Muscle of arm (tissue), 12 donors: ENCODE measurements around the gene FIBCD1. TPM values are rescaled to one million over a fixed set of nuclear protein-coding genes. Genes with fewer than 3 reads are reported as not detected.
A peak's percentile ranks its signal among the peaks of the same experiment; 100 is the strongest.

Experiments
- DNase-seq: peaks from one replicate; pipeline ENCODE4 v3.0.0-alpha.2; 2013
- polyA plus RNA-seq, 12 donors: library from polyadenylated mRNA; unstranded; fragments of 120-200 nt; gene quantifications; one replicate each; pipeline ENCODE4 v1.2.1, GENCODE V29; 2013; ENCODE audit not compliant: insufficient read length in 12 of 12

FIBCD1 gene
- polyA plus RNA-seq, 12 donors: 0.12 to 3.3 (median 0.26) TPM; not detected in 8

- DNase-seq: no peak
These were observed 77.5 kb downstream of the FIBCD1 start for GRCh38 chr9:130861372-130862180.

GRCh38 chr9:130860458-130861316 is 78.4 kb downstream of the FIBCD1 start:
- DNase-seq: peak; percentile 79

GRCh38 chr9:130858739-130859705 is 80.0 kb downstream of the FIBCD1 start:
- DNase-seq: no peak

GRCh38 chr9:130857864-130858738 is 80.9 kb downstream of the FIBCD1 start:
- peak; percentile 59 for DNase-seq

GRCh38 chr9:130856474-130856873 is 82.6 kb downstream of the FIBCD1 start:
- no peak for DNase-seq

- no peak for DNase-seq
These were observed 84.2 kb downstream of the FIBCD1 start for GRCh38 chr9:130854835-130855234.

- no peak for DNase-seq
These were observed 85.0 kb downstream of the FIBCD1 start for GRCh38 chr9:130854092-130854491.

- no peak for DNase-seq
These were observed 86.2 kb downstream of the FIBCD1 start for GRCh38 chr9:130852801-130853200.

Other genes with a start within 250 kb of the FIBCD1 start
- gene EXOSC2, start 245.5 kb downstream of the FIBCD1 start, polyA plus RNA-seq: 10 to 100 TPM in 11 of 12 donors, not detected in 1; 21.6 to 35.6 (median 25.5) TPM
- 10 to 100 TPM in 11 of 12 donors, not detected in 1; 48.7 to 82.0 (median 62.9) TPM for gene ABL1, start 104.0 kb downstream of the FIBCD1 start, polyA plus RNA-seq
- gene QRFP, start 42.4 kb downstream of the FIBCD1 start, polyA plus RNA-seq: under 1 TPM in 9 of 12 donors, not detected in 3; 0.24 to 0.47 (median 0.29) TPM
- 10 to 100 TPM in 1 of 12 donors, 1 to 10 TPM in 9, under 1 TPM in 1, not detected in 1; 0.88 to 15.0 (median 2.1) TPM for gene LAMC3, start 69.9 kb upstream of the FIBCD1 start, polyA plus RNA-seq
- gene AIF1L, start 157.3 kb upstream of the FIBCD1 start, polyA plus RNA-seq: 10 to 100 TPM in 11 of 12 donors, not detected in 1; 19.5 to 48.5 (median 25.9) TPM
- gene NUP214, start 186.3 kb upstream of the FIBCD1 start, polyA plus RNA-seq: 100 to 1,000 TPM in 1 of 12 donors, 10 to 100 TPM in 10, not detected in 1; 22.6 to 142 (median 27.5) TPM